Measurements from ENCODE around the gene PGS1.

DNA sequence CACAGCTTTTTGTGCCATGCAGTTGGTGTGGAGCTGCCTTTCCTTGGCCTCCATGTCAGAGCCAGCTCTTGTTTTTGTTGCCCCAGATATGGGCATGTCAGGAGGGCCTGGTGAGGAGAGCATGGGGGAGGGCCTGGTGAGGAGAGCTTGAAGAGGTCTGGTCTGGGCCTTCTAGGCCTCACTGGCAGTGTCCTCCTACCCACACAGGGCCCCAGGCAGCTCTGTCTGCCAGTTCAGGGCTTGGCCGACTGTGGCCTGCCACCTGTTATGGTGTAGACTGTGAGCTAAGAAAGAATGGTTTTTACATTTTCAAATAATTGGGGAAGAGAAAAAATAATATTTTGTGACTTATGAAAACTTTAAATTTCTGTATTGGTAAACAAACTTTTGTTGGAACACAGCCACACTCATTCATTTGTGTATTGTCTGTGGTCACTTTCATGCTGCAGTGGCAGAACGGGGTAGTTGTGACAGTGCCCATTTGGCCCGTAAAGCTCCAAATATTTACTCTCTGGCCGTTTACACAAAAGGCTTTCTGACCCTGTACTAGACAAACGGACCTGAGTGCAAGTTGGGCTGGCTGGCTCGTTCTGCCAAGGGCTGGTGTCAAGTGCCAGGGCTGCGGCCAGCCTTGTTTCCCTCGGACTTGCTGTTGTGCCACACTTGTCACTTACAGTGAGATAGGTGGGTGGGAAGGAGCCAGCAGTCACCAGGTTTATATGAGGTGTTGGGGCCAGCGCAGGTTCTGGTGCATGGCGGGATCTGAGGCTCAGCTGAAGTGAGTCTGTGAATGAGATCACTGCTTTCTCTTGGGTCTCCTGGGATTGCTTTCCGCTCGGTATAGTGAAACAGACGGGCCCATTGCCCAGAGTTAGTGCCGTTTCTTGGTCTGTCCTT, 18.2 kb downstream of the PGS1 start:
- TF ChIP-seq, protein P1, sequence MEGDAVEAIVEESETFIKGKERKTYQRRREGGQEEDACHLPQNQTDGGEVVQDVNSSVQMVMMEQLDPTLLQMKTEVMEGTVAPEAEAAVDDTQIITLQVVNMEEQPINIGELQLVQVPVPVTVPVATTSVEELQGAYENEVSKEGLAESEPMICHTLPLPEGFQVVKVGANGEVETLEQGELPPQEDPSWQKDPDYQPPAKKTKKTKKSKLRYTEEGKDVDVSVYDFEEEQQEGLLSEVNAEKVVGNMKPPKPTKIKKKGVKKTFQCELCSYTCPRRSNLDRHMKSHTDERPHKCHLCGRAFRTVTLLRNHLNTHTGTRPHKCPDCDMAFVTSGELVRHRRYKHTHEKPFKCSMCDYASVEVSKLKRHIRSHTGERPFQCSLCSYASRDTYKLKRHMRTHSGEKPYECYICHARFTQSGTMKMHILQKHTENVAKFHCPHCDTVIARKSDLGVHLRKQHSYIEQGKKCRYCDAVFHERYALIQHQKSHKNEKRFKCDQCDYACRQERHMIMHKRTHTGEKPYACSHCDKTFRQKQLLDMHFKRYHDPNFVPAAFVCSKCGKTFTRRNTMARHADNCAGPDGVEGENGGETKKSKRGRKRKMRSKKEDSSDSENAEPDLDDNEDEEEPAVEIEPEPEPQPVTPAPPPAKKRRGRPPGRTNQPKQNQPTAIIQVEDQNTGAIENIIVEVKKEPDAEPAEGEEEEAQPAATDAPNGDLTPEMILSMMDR (IDR thresholded peaks at IDR 0.05): no peak
- TF ChIP-seq POLR2A (IDR thresholded peaks at IDR 0.05) (no peak), POLR2AphosphoS5 (IDR thresholded peaks at IDR 0.05; ENCODE audit: insufficient read depth in 1 of 2, low read depth in 1 of 2) (no peak)
